Measurements from ENCODE around the gene MAGEA8. TPM values are rescaled to one million over a fixed set of nuclear protein-coding genes. Genes with fewer than 3 reads are reported as not detected.

MAGEA8 gene
- total and polyA plus RNA-seq, 9 of the 15 experiments (the other 6 are each of a cell fraction or from before 2014, with no cell fraction given) = 0.49 to 4.6 (median 1.9) TPM

- Histone ChIP-seq H3K4me1 (replicated peaks in 1 of 2; ENCODE audit: control insufficient read depth in 2 of 2, insufficient read depth in 2 of 2, low read length in 2 of 2) (no peaks in the 10 kb centered on the region), H3K4me3 (no peak overlapping the region), H3K9ac (ENCODE audit: insufficient read depth in 1 of 2, low read depth in 2 of 2, low read length in 2 of 2) (no peak overlapping the region), H3K79me2 (ENCODE audit: control insufficient read depth, insufficient read depth, low read length) (no peaks in the 10 kb centered on the region), H3K9me1 (ENCODE audit: control insufficient read depth, insufficient read depth, low read length) (no peaks in the 10 kb centered on the region), H2AFZ (ENCODE audit: low read depth, low read length) (no peak overlapping the region), H3K27ac (ENCODE audit: extremely low read depth, low read depth, low read length) (no peak overlapping the region), H3K4me2 (ENCODE audit: insufficient read depth, low read length) (no peak overlapping the region), H3K27me3 (ENCODE audit: control insufficient read depth in 2 of 2, insufficient read depth in 2 of 2, low read length in 2 of 2) (no peaks in the 10 kb centered on the region), H3K36me3 (ENCODE audit: control insufficient read depth, insufficient read depth, low read length) (no peaks in the 10 kb centered on the region), H3K9me3 (replicated peaks; ENCODE audit: control insufficient read depth, insufficient read depth, low read depth, low read length) (no peaks in the 10 kb centered on the region; the same call in 1 of the 2 replicates), H4K20me1 (replicated peaks; ENCODE audit: control insufficient read depth, insufficient read depth, low read length) (no peaks in the 10 kb centered on the region)
- DNase-seq (ENCODE audit: extremely low read depth in 1 of 4, low spot score in 3 of 4) (no peak), FAIRE-seq (no peak), ATAC-seq (no peak)
- intact Hi-C loops (cut with micrococcal nuclease) = no loop called here
- WGBS (ENCODE audit: insufficient coverage, low coverage, missing lambda C conversion rate) = 37% methylated on average over 2 of the region's 2 CpGs
- ChIA-PET POLR2A (no interaction called here), CTCF (ENCODE audit: low intra/inter-chr PET ratio) (no interaction called here)
- no TSS peak for BruUV-seq (replicated peaks)
- in situ Hi-C loops (cut with MboI) = no loop called here
- no peak for TF ChIP-seq RBM15 (IDR thresholded peaks at IDR 0.05; ENCODE audit: insufficient read depth, low read length)
- TF ChIP-seq ZNF311 (CRISPR knock-in tag; IDR thresholded peaks at IDR 0.05) = no peak
- TF ChIP-seq, protein P1, sequence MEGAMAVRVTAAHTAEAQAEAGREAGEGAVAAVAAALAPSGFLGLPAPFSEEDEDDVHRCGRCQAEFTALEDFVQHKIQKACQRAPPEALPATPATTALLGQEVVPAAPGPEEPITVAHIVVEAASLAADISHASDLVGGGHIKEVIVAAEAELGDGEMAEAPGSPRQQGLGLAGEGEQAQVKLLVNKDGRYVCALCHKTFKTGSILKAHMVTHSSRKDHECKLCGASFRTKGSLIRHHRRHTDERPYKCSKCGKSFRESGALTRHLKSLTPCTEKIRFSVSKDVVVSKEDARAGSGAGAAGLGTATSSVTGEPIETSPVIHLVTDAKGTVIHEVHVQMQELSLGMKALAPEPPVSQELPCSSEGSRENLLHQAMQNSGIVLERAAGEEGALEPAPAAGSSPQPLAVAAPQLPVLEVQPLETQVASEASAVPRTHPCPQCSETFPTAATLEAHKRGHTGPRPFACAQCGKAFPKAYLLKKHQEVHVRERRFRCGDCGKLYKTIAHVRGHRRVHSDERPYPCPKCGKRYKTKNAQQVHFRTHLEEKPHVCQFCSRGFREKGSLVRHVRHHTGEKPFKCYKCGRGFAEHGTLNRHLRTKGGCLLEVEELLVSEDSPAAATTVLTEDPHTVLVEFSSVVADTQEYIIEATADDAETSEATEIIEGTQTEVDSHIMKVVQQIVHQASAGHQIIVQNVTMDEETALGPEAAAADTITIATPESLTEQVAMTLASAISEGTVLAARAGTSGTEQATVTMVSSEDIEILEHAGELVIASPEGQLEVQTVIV (CRISPR knock-in tag; IDR thresholded peaks at IDR 0.05; ENCODE audit: borderline replicate concordance) = no peak
- TF ChIP-seq CCNT2 (IDR thresholded peaks at IDR 0.05; ENCODE audit: borderline replicate concordance, extremely low read depth, insufficient read length, low read depth, low read length) = no peak
- TF ChIP-seq STAT6 (CRISPR knock-in tag; IDR thresholded peaks at IDR 0.05) = no peak
- no peak for TF ChIP-seq IFI16 (CRISPR knock-in tag; IDR thresholded peaks at IDR 0.05)
- no peak for TF ChIP-seq DEAF1 (CRISPR knock-in tag; IDR thresholded peaks at IDR 0.05)
- TF ChIP-seq, protein P2, sequence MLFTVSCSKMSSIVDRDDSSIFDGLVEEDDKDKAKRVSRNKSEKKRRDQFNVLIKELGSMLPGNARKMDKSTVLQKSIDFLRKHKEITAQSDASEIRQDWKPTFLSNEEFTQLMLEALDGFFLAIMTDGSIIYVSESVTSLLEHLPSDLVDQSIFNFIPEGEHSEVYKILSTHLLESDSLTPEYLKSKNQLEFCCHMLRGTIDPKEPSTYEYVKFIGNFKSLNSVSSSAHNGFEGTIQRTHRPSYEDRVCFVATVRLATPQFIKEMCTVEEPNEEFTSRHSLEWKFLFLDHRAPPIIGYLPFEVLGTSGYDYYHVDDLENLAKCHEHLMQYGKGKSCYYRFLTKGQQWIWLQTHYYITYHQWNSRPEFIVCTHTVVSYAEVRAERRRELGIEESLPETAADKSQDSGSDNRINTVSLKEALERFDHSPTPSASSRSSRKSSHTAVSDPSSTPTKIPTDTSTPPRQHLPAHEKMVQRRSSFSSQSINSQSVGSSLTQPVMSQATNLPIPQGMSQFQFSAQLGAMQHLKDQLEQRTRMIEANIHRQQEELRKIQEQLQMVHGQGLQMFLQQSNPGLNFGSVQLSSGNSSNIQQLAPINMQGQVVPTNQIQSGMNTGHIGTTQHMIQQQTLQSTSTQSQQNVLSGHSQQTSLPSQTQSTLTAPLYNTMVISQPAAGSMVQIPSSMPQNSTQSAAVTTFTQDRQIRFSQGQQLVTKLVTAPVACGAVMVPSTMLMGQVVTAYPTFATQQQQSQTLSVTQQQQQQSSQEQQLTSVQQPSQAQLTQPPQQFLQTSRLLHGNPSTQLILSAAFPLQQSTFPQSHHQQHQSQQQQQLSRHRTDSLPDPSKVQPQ (CRISPR knock-in tag; IDR thresholded peaks at IDR 0.05; ENCODE audit: borderline replicate concordance) = no peak
- no peak for TF ChIP-seq BMI1 (IDR thresholded peaks at IDR 0.05; ENCODE audit: low read length)
- TF ChIP-seq ZNF75A (CRISPR knock-in tag; IDR thresholded peaks at IDR 0.05) = no peak
- no peak for TF ChIP-seq EGR1 (conservative IDR thresholded peaks at IDR 0.05)
These were observed 15.6 kb upstream of the MAGEA8 start for GRCh38 chrX:149865390-149865789.

All from K562 (cell line).